ENCODE measurements around the gene ACTG2. TPM values are rescaled to one million over a fixed set of nuclear protein-coding genes. Genes with fewer than 3 reads are reported as not detected.

The ACTG2 gene
- total RNA-seq, 1 experiment from 2014 or later, result 1.5 TPM

DNA sequence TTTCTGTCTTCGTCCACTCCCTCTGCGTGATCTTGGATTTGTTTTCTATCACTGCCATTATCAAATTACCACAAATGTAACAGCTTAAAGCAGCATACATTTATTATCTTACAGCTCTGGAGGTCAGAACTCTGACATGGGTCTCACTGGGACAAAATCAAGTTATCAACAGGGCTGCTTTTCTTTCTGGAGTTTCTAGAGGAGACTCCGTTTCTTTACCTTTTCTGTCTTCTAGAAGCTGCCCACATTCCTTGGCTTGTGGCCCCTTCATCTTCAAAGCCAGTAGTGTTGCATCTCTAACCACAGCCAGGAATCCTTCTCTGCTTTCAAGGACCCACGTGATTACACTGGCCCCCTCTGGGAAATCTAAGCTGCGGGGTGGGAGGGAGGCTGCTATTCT lies 70.0 kb downstream of the ACTG2 start:
- no peak overlapping the region for H2BK20ac ChIP-seq (ENCODE audit: low read depth, low read length, poor library complexity, severe bottlenecking)
- H3K27me3 ChIP-seq (ENCODE audit: insufficient read depth, low read length), result no peaks in the 10 kb centered on the region
- no peak overlapping the region for H4K91ac ChIP-seq (ENCODE audit: insufficient read length, low read depth, low read length)
- H2BK15ac ChIP-seq (ENCODE audit: low read depth, low read length), result no peak overlapping the region
- H4K8ac ChIP-seq (replicated peaks; ENCODE audit: insufficient read length, low read depth, low read length), result no peak overlapping the region
- no peak overlapping the region for H3K18ac ChIP-seq (ENCODE audit: insufficient read length, low read depth, low read length)
- Mint-ChIP-seq H3K4me3 (no peak overlapping the region), H3K9me3 (no peaks in the 10 kb centered on the region), H3K36me3 (ENCODE audit: insufficient read depth in 1 of 3, low read depth in 3 of 3) (peaks cover 13 to 22% (median 20%) of the 10 kb centered on the region in 3 experiments; a peak in 6 of 7 replicates), H3K4me1 (no peaks in the 10 kb centered on the region), H3K27ac (no peak overlapping the region), H3K27me3 (ENCODE audit: low read depth) (peaks cover 11% of the 10 kb centered on the region; the same call in 1 of the 2 replicates)
- no peak overlapping the region for H2BK5ac ChIP-seq (ENCODE audit: insufficient read length, low read length)
- H3K9ac ChIP-seq (ENCODE audit: extremely low read depth, insufficient read length, low read length), result no peak overlapping the region
- H3K4me2 ChIP-seq (ENCODE audit: insufficient read depth, insufficient read length, low read length), result no peak overlapping the region
- no peak overlapping the region for H3T11ph ChIP-seq (ENCODE audit: low read length)
- no peaks in the 10 kb centered on the region for H4K20me1 ChIP-seq (ENCODE audit: control insufficient read depth, insufficient read depth, insufficient read length)
- no peaks in the 10 kb centered on the region for H3K79me2 ChIP-seq (ENCODE audit: insufficient read depth, low read length)
- no peaks in the 10 kb centered on the region for H3K9me3 ChIP-seq (ENCODE audit: control insufficient read depth, low read depth, low read length)
- no peak overlapping the region for H2AK5ac ChIP-seq (ENCODE audit: insufficient read length, low read length)
- H2BK120ac ChIP-seq (ENCODE audit: low read depth, low read length, poor library complexity, severe bottlenecking), result no peak overlapping the region
- no peaks in the 10 kb centered on the region for H3K23me2 ChIP-seq (ENCODE audit: insufficient read length, low read depth, low read length, poor library complexity, severe bottlenecking)
- no peak overlapping the region for H2BK12ac ChIP-seq (ENCODE audit: insufficient read length, low read depth, low read length)
- TF ChIP-seq, protein P1, sequence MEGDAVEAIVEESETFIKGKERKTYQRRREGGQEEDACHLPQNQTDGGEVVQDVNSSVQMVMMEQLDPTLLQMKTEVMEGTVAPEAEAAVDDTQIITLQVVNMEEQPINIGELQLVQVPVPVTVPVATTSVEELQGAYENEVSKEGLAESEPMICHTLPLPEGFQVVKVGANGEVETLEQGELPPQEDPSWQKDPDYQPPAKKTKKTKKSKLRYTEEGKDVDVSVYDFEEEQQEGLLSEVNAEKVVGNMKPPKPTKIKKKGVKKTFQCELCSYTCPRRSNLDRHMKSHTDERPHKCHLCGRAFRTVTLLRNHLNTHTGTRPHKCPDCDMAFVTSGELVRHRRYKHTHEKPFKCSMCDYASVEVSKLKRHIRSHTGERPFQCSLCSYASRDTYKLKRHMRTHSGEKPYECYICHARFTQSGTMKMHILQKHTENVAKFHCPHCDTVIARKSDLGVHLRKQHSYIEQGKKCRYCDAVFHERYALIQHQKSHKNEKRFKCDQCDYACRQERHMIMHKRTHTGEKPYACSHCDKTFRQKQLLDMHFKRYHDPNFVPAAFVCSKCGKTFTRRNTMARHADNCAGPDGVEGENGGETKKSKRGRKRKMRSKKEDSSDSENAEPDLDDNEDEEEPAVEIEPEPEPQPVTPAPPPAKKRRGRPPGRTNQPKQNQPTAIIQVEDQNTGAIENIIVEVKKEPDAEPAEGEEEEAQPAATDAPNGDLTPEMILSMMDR (conservative IDR thresholded peaks at IDR 0.05), result no peak
- H3K4ac ChIP-seq (ENCODE audit: low read depth, low read length), result no peak overlapping the region
- no peak overlapping the region for H3K23ac ChIP-seq (ENCODE audit: insufficient read length, low read depth, low read length)
- no peaks in the 10 kb centered on the region for H3K79me1 ChIP-seq (ENCODE audit: insufficient read depth, low read depth, low read length, poor library complexity, severe bottlenecking)
- no peak overlapping the region for H3K27ac ChIP-seq (ENCODE audit: insufficient read length, low read depth, low read length)
- H3K4me1 ChIP-seq (ENCODE audit: insufficient read depth, low read length), result no peaks in the 10 kb centered on the region
- no peak overlapping the region for H4K5ac ChIP-seq (ENCODE audit: insufficient read length, low read depth, low read length)
- H3K14ac ChIP-seq (ENCODE audit: insufficient read depth, low read length), result no peak overlapping the region
- whole genome bisulfite sequencing (ENCODE audit: extremely low coverage, insufficient read length, low lambda C conversion rate), result no CpG with 5 or more reads among the region's 5 CpGs
- H2AFZ ChIP-seq (ENCODE audit: low read length), result no peak overlapping the region
- no peak overlapping the region for H3K56ac ChIP-seq (ENCODE audit: insufficient read length, low read depth, low read length)
- no peak for DNase-seq

All from H9 (cell line).